ENCODE data around the gene KRTCAP2.

KRTCAP2 gene

GRCh38 chr1:155145491-155145890 lies 27.6 kb downstream of the KRTCAP2 start:
- no peaks in the 10 kb centered on the region for H3K9me3 Mint-ChIP-seq
- H3K4me1 Mint-ChIP-seq (ENCODE audit: low read depth): peaks cover 8% of the 10 kb centered on the region
- H3K27me3 Mint-ChIP-seq: peaks cover 17% of the 10 kb centered on the region
- H3K27ac Mint-ChIP-seq: no peak overlapping the region
- no peak overlapping the region for H3K4me3 Mint-ChIP-seq
- no peaks in the 10 kb centered on the region for H3K36me3 Mint-ChIP-seq (ENCODE audit: low read depth)
- DNase-seq: no peak

DNA sequence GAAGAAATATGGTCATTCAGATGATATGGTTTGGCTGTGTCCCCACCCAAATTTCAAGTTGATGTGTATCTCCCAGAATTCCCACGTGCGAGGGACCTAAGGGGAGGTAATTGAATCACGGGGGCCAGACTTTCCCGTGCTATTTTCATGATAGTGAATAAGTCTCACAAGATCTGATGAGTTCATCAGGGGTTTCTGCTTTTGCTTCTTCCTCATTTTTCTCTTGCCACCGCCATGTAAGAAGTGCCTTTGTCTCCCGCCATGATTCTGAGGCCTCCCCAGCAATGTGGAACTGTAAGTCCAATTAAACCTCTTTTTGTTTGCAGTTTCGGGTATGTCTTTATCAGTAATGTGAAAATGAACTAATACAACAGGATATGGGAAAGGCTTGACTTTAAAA lies 31.4 kb downstream of the KRTCAP2 start:
- peaks cover 7% of the 10 kb centered on the region for H3K27me3 Mint-ChIP-seq
- no peak overlapping the region for H3K27ac Mint-ChIP-seq
- H3K36me3 Mint-ChIP-seq (ENCODE audit: low read depth): peaks cover 36% of the 10 kb centered on the region
- H3K9me3 Mint-ChIP-seq: no peaks in the 10 kb centered on the region
- peaks cover 31% of the 10 kb centered on the region for H3K4me1 Mint-ChIP-seq (ENCODE audit: low read depth)
- no peak for DNase-seq
- no peak overlapping the region for H3K4me3 Mint-ChIP-seq

GRCh38 chr1:155140630-155140953 lies 32.5 kb downstream of the KRTCAP2 start:
- H3K9me3 Mint-ChIP-seq: no peaks in the 10 kb centered on the region
- peaks cover 47% of the 10 kb centered on the region for H3K36me3 Mint-ChIP-seq (ENCODE audit: low read depth)
- H3K4me3 Mint-ChIP-seq: peak overlapping the region; percentile 100
- peaks cover 2% of the 10 kb centered on the region for H3K27me3 Mint-ChIP-seq
- peaks cover 35% of the 10 kb centered on the region for H3K4me1 Mint-ChIP-seq (ENCODE audit: low read depth)
- peak overlapping the region; percentile 97 for H3K27ac Mint-ChIP-seq
- no peak for DNase-seq

GRCh38 chr1:155139895-155140629 lies 33.0 kb downstream of the KRTCAP2 start, which contains the start of gene DPM3:
Gene DPM3, minus strand, starts transcription at chr1:155140531. Its CDS starts 291 bp downstream, at chr1:155140240.
- DNase-seq: peak; percentile 92
- H3K36me3 Mint-ChIP-seq (ENCODE audit: low read depth): peaks cover 53% of the 10 kb centered on the region
- H3K27ac Mint-ChIP-seq: peak within 1 kb of the TSS; percentile 97
- H3K27me3 Mint-ChIP-seq: no peaks in the 10 kb centered on the region
- no peaks in the 10 kb centered on the region for H3K9me3 Mint-ChIP-seq
- peak within 1 kb of the TSS; percentile 100 for H3K4me3 Mint-ChIP-seq
- peaks cover 41% of the 10 kb centered on the region for H3K4me1 Mint-ChIP-seq (ENCODE audit: low read depth)

- peak overlapping the region; percentile 100 for H3K27ac Mint-ChIP-seq
- H3K4me1 Mint-ChIP-seq (ENCODE audit: low read depth): peaks cover 47% of the 10 kb centered on the region
- DNase-seq: no peak
- no peaks in the 10 kb centered on the region for H3K9me3 Mint-ChIP-seq
- peaks cover 53% of the 10 kb centered on the region for H3K36me3 Mint-ChIP-seq (ENCODE audit: low read depth)
- peak overlapping the region; percentile 100 for H3K4me3 Mint-ChIP-seq
- no peaks in the 10 kb centered on the region for H3K27me3 Mint-ChIP-seq
Measured at GRCh38 chr1:155137154-155137949, 35.8 kb downstream of the KRTCAP2 start.

DNA sequence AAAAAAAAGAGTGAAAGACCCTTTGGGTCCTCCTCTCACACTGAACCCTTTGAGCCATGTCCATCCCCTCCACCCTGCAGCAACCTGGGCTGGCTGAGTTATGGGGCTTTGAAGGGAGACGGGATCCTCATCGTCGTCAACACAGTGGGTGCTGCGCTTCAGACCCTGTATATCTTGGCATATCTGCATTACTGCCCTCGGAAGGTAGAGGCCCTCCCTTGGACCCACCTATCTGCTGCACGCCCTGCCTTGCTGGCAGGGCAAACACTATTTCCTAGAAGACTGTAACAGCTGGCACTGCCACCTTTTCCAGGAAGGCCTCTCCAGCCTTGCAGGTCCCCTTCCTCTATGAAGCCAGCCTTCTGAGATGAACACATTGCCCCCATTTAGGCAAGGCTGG lies 36.4 kb downstream of the KRTCAP2 start:
- H3K4me3 Mint-ChIP-seq: peak overlapping the region; percentile 100
- no peaks in the 10 kb centered on the region for H3K9me3 Mint-ChIP-seq
- peaks cover 47% of the 10 kb centered on the region for H3K4me1 Mint-ChIP-seq (ENCODE audit: low read depth)
- peak overlapping the region; percentile 100 for H3K27ac Mint-ChIP-seq
- H3K36me3 Mint-ChIP-seq (ENCODE audit: low read depth): peaks cover 53% of the 10 kb centered on the region
- DNase-seq: peak; percentile 51
- no peaks in the 10 kb centered on the region for H3K27me3 Mint-ChIP-seq

- H3K27ac Mint-ChIP-seq: peak within 1 kb of the TSS; percentile 100
- DNase-seq: peak; percentile 96
- H3K9me3 Mint-ChIP-seq: no peaks in the 10 kb centered on the region
- H3K4me3 Mint-ChIP-seq: peak within 1 kb of the TSS; percentile 100
- peaks cover 53% of the 10 kb centered on the region for H3K36me3 Mint-ChIP-seq (ENCODE audit: low read depth)
- peaks cover 45% of the 10 kb centered on the region for H3K4me1 Mint-ChIP-seq (ENCODE audit: low read depth)
- H3K27me3 Mint-ChIP-seq: no peaks in the 10 kb centered on the region
Measured at GRCh38 chr1:155135415-155136028, 37.6 kb downstream of the KRTCAP2 start, which contains the start of gene SLC50A1. Gene SLC50A1, plus strand, starts transcription at chr1:155135852. Its CDS starts 60 bp downstream, at chr1:155135912.

- H3K4me1 Mint-ChIP-seq (ENCODE audit: low read depth): peaks cover 47% of the 10 kb centered on the region
- H3K4me3 Mint-ChIP-seq: peak overlapping the region; percentile 100
Measured at GRCh38 chr1:155134880-155135414, 38.2 kb downstream of the KRTCAP2 start.

DNA sequence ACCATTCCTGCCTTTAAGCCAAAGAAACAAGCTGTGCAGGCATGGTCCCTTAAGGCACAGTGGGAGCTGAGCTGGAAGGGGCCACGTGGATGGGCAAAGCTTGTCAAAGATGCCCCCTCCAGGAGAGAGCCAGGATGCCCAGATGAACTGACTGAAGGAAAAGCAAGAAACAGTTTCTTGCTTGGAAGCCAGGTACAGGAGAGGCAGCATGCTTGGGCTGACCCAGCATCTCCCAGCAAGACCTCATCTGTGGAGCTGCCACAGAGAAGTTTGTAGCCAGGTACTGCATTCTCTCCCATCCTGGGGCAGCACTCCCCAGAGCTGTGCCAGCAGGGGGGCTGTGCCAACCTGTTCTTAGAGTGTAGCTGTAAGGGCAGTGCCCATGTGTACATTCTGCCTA lies 38.8 kb downstream of the KRTCAP2 start:
- peaks cover 49% of the 10 kb centered on the region for H3K4me1 Mint-ChIP-seq (ENCODE audit: low read depth)
- H3K4me3 Mint-ChIP-seq: peak overlapping the region; percentile 100
- DNase-seq: no peak
- peak overlapping the region; percentile 100 for H3K27ac Mint-ChIP-seq
- H3K36me3 Mint-ChIP-seq (ENCODE audit: low read depth): peaks cover 43% of the 10 kb centered on the region
- H3K27me3 Mint-ChIP-seq: no peaks in the 10 kb centered on the region
- no peaks in the 10 kb centered on the region for H3K9me3 Mint-ChIP-seq

More at GRCh38 chr1:155134880-155135414, 38.2 kb downstream of the KRTCAP2 start:
- H3K9me3 Mint-ChIP-seq: no peaks in the 10 kb centered on the region
- peak; percentile 81 for DNase-seq
- H3K36me3 Mint-ChIP-seq (ENCODE audit: low read depth): peaks cover 49% of the 10 kb centered on the region
- H3K27ac Mint-ChIP-seq: peak overlapping the region; percentile 100
- H3K27me3 Mint-ChIP-seq: no peaks in the 10 kb centered on the region

- Mint-ChIP-seq H3K36me3 (ENCODE audit: low read depth) (peaks cover 38% of the 10 kb centered on the region), H3K27ac (no peak overlapping the region), H3K9me3 (no peaks in the 10 kb centered on the region), H3K27me3 (peaks cover 2% of the 10 kb centered on the region), H3K4me3 (no peak overlapping the region), H3K4me1 (ENCODE audit: low read depth) (peaks cover 51% of the 10 kb centered on the region)
- no peak for DNase-seq
Measured at GRCh38 chr1:155133799-155134281, 39.3 kb downstream of the KRTCAP2 start.

- no peak overlapping the region for H3K27ac Mint-ChIP-seq
- peaks cover 20% of the 10 kb centered on the region for H3K27me3 Mint-ChIP-seq
- peaks cover 18% of the 10 kb centered on the region for H3K36me3 Mint-ChIP-seq (ENCODE audit: low read depth)
- no peak for DNase-seq
- no peak overlapping the region for H3K4me3 Mint-ChIP-seq
- peaks cover 50% of the 10 kb centered on the region for H3K4me1 Mint-ChIP-seq (ENCODE audit: low read depth)
- H3K9me3 Mint-ChIP-seq: no peaks in the 10 kb centered on the region
Measured at GRCh38 chr1:155131856-155132255, 41.2 kb downstream of the KRTCAP2 start.

DNA sequence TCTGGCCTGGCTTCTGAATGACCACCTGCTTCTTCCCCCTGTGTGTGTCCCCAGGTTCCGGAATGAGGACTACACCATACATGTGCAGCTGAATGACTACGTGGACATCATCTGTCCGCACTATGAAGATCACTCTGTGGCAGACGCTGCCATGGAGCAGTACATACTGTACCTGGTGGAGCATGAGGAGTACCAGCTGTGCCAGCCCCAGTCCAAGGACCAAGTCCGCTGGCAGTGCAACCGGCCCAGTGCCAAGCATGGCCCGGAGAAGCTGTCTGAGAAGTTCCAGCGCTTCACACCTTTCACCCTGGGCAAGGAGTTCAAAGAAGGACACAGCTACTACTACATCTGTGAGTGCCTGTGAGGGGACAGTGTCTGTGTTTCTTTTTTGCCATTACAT lies 41.8 kb downstream of the KRTCAP2 start:
- Mint-ChIP-seq H3K9me3 (no peaks in the 10 kb centered on the region), H3K27me3 (peaks cover 23% of the 10 kb centered on the region), H3K27ac (no peak overlapping the region), H3K36me3 (ENCODE audit: low read depth) (peaks cover 13% of the 10 kb centered on the region), H3K4me1 (ENCODE audit: low read depth) (peaks cover 49% of the 10 kb centered on the region), H3K4me3 (no peak overlapping the region)
- no peak for DNase-seq

GRCh38 chr1:155130272-155131006 lies 42.7 kb downstream of the KRTCAP2 start:
- no peaks in the 10 kb centered on the region for H3K9me3 Mint-ChIP-seq
- H3K27ac Mint-ChIP-seq: no peak overlapping the region
- peaks cover 45% of the 10 kb centered on the region for H3K4me1 Mint-ChIP-seq (ENCODE audit: low read depth)
- no peak overlapping the region for H3K4me3 Mint-ChIP-seq
- peaks cover 25% of the 10 kb centered on the region for H3K27me3 Mint-ChIP-seq
- peaks cover 4% of the 10 kb centered on the region for H3K36me3 Mint-ChIP-seq (ENCODE audit: low read depth)
- DNase-seq: no peak

Data from activated T-cell treated with anti-CD3 and anti-CD28 coated beads, Interleukin-2, amount 50 U/mL, for 24 hours (primary cell).